ENCODE results near the gene CYSLTR2.
A peak's percentile ranks its signal among the peaks of the same experiment; 100 is the strongest.

Gene CYSLTR2

DNA sequence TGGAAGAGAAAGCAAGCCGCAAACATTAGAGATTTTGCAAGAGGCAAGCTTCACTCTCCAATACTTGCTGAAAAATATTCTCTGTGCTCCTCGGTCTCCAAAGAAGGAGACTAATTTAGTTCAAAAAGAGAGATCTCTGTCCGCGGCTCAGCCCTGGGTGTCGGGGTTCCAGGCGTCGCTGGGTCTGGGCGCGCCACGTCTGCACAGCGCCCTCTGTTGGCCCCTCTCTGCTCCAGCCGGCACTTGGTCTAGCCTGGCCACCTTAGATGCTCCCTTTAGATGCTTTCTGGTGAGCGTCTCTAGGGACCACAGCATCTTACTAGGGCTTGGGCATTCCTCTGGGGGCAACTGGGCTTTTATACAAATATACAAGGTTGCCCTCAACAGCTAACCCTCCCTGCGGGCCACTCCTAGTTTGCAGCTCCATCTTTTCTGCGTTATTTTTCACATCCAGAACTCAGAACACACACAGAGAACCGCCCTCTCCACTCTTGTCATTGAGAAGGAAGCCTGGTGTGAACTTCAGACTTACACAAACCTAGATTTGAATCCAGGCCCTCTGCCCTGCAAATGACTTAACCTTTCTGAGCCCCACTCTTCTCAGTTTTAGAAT, 78.3 kb downstream of the CYSLTR2 start:
- H3K4me2 ChIP-seq = no peak overlapping the region
- no peak overlapping the region for H2AFZ ChIP-seq (ENCODE audit: low read depth)
- H3K4me3 ChIP-seq (IDR thresholded peaks at IDR 0.05; ENCODE audit: insufficient read depth, low read depth, low read length) = no peak overlapping the region
- no peak overlapping the region for H3K27ac ChIP-seq
- TF ChIP-seq, protein P1, sequence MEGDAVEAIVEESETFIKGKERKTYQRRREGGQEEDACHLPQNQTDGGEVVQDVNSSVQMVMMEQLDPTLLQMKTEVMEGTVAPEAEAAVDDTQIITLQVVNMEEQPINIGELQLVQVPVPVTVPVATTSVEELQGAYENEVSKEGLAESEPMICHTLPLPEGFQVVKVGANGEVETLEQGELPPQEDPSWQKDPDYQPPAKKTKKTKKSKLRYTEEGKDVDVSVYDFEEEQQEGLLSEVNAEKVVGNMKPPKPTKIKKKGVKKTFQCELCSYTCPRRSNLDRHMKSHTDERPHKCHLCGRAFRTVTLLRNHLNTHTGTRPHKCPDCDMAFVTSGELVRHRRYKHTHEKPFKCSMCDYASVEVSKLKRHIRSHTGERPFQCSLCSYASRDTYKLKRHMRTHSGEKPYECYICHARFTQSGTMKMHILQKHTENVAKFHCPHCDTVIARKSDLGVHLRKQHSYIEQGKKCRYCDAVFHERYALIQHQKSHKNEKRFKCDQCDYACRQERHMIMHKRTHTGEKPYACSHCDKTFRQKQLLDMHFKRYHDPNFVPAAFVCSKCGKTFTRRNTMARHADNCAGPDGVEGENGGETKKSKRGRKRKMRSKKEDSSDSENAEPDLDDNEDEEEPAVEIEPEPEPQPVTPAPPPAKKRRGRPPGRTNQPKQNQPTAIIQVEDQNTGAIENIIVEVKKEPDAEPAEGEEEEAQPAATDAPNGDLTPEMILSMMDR (conservative IDR thresholded peaks at IDR 0.05; ENCODE audit: low read depth, low read length) = 0 out of 2 replicates have a peak, but pooled peaks have one; percentile 22
- H3K36me3 ChIP-seq (ENCODE audit: insufficient read depth) = no peaks in the 10 kb centered on the region
- no peak overlapping the region for H3K9ac ChIP-seq
- no peaks in the 10 kb centered on the region for H3K79me2 ChIP-seq (ENCODE audit: insufficient read depth, low read depth)
- peaks cover 47% of the 10 kb centered on the region for H3K4me1 ChIP-seq (ENCODE audit: low read depth, poor library complexity, severe bottlenecking)
- no peaks in the 10 kb centered on the region for H3K27me3 ChIP-seq (ENCODE audit: insufficient read depth, low read depth)
- H4K20me1 ChIP-seq (ENCODE audit: insufficient read depth) = no peaks in the 10 kb centered on the region

DNA sequence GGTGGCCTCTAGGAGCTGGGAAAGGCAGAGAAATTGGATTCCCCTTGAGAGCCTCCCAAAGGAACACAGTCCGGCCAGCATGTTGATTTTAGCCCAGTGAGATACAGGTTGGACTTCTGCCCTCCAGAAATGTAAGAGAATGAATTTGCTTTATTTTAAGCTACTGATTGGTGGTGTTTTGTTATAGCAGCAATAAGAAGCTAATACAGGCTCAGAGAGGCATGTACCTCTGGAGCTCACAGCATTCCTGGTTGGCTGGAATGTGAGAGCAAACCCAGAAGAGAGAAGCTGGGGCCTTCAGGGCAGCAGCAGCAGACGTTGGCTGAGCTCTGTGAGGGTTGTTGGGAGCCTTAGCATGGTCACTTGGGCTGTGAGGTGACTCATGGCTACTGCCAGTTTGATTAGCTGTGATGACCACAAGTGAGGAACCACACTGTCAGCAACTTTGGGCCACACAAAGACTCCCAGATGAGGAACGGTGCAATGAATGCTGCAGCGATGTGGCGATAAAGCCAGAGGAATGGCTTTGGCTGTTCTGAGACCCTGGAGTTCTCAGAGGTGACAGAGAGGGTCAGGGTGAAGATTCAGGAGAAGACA, 80.1 kb downstream of the CYSLTR2 start:
- H3K4me3 ChIP-seq (IDR thresholded peaks at IDR 0.05; ENCODE audit: insufficient read depth, low read depth, low read length) = no peak overlapping the region
- H3K36me3 ChIP-seq (ENCODE audit: insufficient read depth) = no peaks in the 10 kb centered on the region
- no peaks in the 10 kb centered on the region for H3K79me2 ChIP-seq (ENCODE audit: insufficient read depth, low read depth)
- H3K9ac ChIP-seq = no peak overlapping the region
- no peak overlapping the region for H3K4me2 ChIP-seq
- peaks cover 47% of the 10 kb centered on the region for H3K4me1 ChIP-seq (ENCODE audit: low read depth, poor library complexity, severe bottlenecking)
- H4K20me1 ChIP-seq (ENCODE audit: insufficient read depth) = no peaks in the 10 kb centered on the region
- H3K27ac ChIP-seq = no peak overlapping the region
- no peak overlapping the region for H2AFZ ChIP-seq (ENCODE audit: low read depth)
- TF ChIP-seq, protein P1 (conservative IDR thresholded peaks at IDR 0.05; ENCODE audit: low read depth, low read length) = no peak
- H3K27me3 ChIP-seq (ENCODE audit: insufficient read depth, low read depth) = no peaks in the 10 kb centered on the region

GRCh38 chr13:48735571-48735970, 81.8 kb downstream of the CYSLTR2 start:
- Histone ChIP-seq H3K4me3 (IDR thresholded peaks at IDR 0.05; ENCODE audit: insufficient read depth, low read depth, low read length) (no peak overlapping the region), H3K9ac (no peak overlapping the region), H3K4me2 (no peak overlapping the region), H3K27me3 (ENCODE audit: insufficient read depth, low read depth) (no peaks in the 10 kb centered on the region), H3K36me3 (ENCODE audit: insufficient read depth) (no peaks in the 10 kb centered on the region), H2AFZ (ENCODE audit: low read depth) (no peak overlapping the region), H3K4me1 (ENCODE audit: low read depth, poor library complexity, severe bottlenecking) (peaks cover 42% of the 10 kb centered on the region), H3K79me2 (ENCODE audit: insufficient read depth, low read depth) (no peaks in the 10 kb centered on the region), H3K27ac (no peak overlapping the region), H4K20me1 (ENCODE audit: insufficient read depth) (no peaks in the 10 kb centered on the region)
- TF ChIP-seq, protein P1 (conservative IDR thresholded peaks at IDR 0.05; ENCODE audit: low read depth, low read length) = no peak

DNA sequence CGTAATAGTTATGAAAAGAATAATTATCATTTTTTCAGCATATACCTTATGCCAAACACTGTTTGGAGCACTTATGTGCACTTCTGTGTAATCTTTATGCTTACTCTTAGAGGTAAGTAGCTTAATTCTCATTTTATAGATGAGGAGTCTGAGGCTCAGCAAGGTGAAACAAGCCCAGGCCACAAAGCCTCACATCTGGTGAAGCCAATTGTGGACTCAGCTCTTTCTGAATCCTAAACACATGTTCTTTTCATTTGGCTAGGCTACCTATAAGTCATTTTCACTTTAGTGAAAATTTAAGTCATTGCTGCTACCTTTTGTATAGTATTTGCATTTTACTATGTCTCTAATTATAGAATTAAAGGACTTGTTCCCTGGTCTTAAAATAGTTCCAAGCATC, 84.0 kb downstream of the CYSLTR2 start:
- H3K27ac ChIP-seq = peak overlapping the region; percentile 80
- TF ChIP-seq, protein P1 (conservative IDR thresholded peaks at IDR 0.05; ENCODE audit: low read depth, low read length) = no peak
- no peaks in the 10 kb centered on the region for H4K20me1 ChIP-seq (ENCODE audit: insufficient read depth)
- no peak overlapping the region for H3K4me3 ChIP-seq (IDR thresholded peaks at IDR 0.05; ENCODE audit: insufficient read depth, low read depth, low read length)
- no peaks in the 10 kb centered on the region for H3K36me3 ChIP-seq (ENCODE audit: insufficient read depth)
- peak overlapping the region; percentile 56 for H3K4me2 ChIP-seq
- peaks cover 50% of the 10 kb centered on the region for H3K4me1 ChIP-seq (ENCODE audit: low read depth, poor library complexity, severe bottlenecking)
- peak overlapping the region; percentile 24; the same call in 1 of the 2 replicates for H3K9ac ChIP-seq
- H2AFZ ChIP-seq (ENCODE audit: low read depth) = peak overlapping the region; percentile 2; the same call in 1 of the 2 replicates
- no peaks in the 10 kb centered on the region for H3K79me2 ChIP-seq (ENCODE audit: insufficient read depth, low read depth)
- no peaks in the 10 kb centered on the region for H3K27me3 ChIP-seq (ENCODE audit: insufficient read depth, low read depth)

Measured in KMS-11 (cell line).